HG02623 (cell line): ENCODE results near the gene MYL9.

Experiments used
- ATAC-seq: cut with Tn5 transposase; IDR thresholded peaks from one replicate; pipeline ENCODE4 v1.9.1; 2021; ENCODE audit warnings: moderate library complexity; ENCODE audit not compliant: unreplicated experiment

Gene MYL9

GRCh38 chr20:36525620-36526365 lies 15.5 kb upstream of the MYL9 start:
- no peak for ATAC-seq

DNA sequence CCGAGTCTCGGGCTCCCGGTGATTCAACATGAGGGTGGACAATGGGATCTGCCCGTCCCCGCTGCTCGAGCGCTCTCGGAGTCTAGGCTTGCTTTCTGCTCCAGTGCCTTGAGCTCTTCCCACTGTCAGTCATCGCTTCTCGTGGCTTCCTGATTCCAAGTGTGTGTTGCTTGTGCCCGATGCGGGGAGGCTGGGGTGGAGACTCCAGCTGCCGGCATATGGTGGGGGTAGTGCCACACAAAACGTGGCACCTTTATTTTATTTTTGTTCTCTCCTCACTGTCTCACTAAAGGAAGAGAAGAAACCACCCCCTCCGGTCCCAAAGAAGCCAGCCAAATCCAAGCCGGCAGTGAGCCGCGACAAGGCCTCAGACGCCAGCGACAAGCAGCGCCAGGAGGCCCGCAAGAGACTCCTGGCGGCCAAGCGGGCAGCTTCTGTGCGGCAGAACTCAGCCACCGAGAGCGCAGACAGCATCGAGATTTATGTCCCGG lies 14.8 kb upstream of the MYL9 start:
- ATAC-seq: no peak

DNA sequence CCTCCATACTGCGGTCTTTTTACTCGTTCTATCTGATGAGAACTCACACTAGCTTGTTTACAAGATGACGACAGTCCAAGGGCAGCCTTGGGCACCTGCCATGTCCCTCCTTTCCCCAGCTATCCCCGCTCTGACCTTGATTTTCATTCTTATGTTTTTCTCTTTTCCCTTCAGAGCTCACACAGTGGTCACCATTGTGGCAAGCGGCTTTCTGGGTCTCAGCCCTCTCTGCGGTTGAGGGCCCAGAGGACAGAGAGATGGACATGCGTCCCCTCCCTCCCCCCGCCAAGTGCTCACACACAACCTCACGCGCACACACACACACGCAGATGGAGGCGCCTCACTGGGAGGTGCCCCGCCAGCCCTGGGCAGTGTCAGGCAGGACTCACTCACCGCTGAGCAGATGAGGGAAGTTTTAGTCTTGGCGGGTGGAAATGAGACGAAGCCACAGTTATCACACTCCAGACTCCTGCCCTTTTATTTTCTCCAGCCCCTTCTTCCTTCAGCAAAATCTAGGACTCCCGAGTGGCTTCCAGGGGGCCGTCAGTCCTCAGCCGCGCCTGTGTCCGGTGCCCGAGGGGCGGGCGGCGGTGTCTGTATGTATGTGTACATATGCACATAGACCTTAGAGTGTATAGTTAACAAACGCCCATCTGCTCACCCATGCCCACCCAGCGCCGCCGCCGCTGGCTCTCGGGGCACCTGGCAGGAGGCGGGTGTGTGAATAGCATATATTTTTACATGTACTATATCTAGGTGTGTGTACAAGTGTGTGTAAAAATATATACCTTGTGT lies 13.8 kb upstream of the MYL9 start:
- no peak for ATAC-seq

DNA sequence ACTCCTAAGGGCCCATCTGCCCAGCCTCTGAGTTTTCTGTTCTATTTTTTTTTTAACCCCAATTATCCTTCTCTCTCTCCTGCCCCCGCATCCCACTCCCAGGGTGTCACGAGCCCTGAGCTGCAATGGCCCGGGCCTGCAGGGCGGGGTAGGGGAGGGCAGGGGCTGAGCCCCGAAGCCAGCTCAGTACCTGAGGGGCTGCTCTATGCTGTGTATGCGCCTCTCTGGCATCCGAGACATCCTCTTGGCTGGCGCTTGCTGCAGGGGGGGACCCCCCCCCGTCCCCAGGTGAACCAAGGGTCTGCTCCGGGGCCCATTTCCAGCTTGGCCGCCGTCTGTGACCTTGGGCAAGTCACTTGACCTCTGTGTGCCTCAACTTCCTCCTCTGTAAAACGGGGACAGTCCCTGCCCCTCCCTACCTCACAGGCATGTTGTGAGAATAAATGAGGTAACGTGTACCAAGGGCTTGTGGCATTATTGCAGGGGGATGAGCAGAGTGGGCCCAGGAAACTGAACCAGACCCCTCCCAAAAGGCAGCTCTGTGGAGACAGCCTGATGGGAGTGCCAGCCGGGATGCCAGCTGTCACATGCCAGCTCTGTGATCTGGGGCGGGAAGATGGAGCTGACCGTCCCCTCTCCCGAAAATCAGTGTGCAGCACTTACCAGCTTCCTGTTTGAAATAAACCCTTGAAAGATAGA lies 13.0 kb upstream of the MYL9 start:
- no peak for ATAC-seq

GRCh38 chr20:36528875-36529417 lies 12.4 kb upstream of the MYL9 start:
- no peak for ATAC-seq

GRCh38 chr20:36532388-36532787 lies 8.9 kb upstream of the MYL9 start:
- no peak for ATAC-seq

- no peak for ATAC-seq
These were observed 8.5 kb upstream of the MYL9 start for GRCh38 chr20:36532822-36533221.

GRCh38 chr20:36538026-36538722 lies 3.1 kb upstream of the MYL9 start:
- ATAC-seq: no peak

- ATAC-seq: no peak
These were observed 638 bp upstream of the MYL9 start for GRCh38 chr20:36540551-36541211.

GRCh38 chr20:36541768-36542488 lies 609 bp downstream of the MYL9 start:
- ATAC-seq: no peak

- no peak for ATAC-seq
These were observed 1.3 kb downstream of the MYL9 start for GRCh38 chr20:36542516-36543183.

DNA sequence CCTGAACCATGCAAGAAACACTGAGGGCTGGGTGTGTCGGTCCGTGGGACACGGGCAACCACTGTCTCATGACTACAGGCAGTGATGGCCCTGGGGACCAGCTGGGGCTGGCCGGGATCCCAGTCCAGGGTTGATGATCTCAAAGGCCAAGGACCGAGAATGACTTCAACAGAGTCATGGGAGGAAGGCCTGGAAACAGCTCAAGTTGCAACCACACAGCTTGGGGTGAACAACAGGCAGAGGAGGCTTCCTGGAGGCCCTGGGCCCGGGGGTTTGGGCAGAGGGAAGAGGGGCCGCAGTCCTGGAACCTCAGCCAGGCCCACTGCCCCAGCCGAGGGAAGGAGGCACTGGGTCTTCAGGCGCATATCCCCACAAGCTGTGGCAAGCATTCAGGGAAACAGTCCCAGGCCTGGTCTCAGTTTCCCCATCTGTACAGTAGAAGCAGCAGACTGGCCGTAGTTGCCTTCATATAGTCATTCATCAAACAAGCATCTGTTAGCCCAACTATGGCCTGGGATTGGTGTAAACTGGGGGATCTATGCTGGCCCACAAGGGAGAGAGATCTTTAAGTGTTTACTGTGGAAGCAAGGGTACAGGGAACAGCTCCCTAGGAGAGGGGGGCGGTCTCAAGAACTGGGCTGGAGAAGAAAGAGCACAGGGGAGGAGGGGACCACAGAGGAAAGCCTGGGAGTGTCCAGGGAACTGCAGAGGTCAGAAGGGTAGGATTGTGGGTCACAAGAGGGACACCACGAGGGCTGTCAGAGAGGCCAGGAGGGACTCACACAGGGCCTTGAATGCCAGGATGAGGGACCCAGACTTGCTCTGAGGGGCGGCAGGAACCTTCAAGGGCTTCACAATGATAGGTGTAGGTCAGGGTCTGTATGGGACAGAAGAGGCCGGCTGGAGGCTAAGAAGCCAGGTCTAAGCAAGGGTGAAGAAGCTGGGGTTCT lies 2.1 kb downstream of the MYL9 start:
- ATAC-seq: no peak

GRCh38 chr20:36544134-36545018 lies 3.1 kb downstream of the MYL9 start:
- ATAC-seq: no peak

DNA sequence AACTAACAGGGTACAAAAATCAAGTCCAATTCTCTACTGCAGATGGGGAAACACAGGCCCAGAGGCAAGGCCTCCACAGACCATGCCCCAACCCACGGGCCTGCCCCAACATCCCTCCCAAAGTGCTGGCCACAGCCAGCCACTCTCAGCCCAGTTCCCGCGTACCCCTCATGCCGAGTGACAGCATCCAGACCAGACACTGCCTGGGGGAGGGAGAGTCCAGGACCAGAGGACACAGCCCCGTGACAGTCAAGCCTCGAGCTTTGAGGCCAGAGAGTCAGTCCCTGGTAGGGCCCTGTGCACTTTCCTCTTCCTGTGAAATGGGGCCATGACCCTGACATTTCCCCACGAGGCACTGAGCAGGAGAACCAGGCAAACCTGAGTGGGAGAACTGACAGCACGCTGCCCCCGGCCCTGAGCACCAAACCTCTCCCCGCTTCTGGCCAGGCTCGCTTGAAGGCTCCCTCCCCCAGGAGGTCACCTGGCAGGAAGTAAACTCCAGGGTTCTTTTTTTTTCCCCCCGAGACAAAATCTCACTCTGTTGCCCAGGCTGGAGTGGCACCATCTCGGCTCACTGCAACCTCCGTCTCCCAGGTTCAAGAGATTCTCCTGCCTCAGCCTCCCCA lies 4.9 kb downstream of the MYL9 start:
- no peak for ATAC-seq

GRCh38 chr20:36547186-36548005 lies 6.1 kb downstream of the MYL9 start:
- no peak for ATAC-seq

- ATAC-seq: no peak
These were observed 6.6 kb downstream of the MYL9 start for GRCh38 chr20:36548006-36548315.
